Gastrocnemius medialis (tissue), 4 donors: ENCODE results near the gene POMGNT1. TPM values are rescaled to one million over a fixed set of nuclear protein-coding genes. Genes with fewer than 3 reads are reported as not detected.

Experiments used
- ATAC-seq, 2 donors: fragments of 150-250 bp; one replicate each; pipeline ENCODE4 v1.9.1; 2016
- DNase-seq, 2 donors: peaks; one replicate each; pipeline ENCODE4 v3.0.0-alpha.2; 2019
- H3K27ac ChIP-seq, 4 donors: fragments of 200-600 bp; sonication (generic); 1 replicate in 1 of 4; 2 replicates in 3 of 4; pipeline ENCODE4 v1.5.1; 2016 to 2018; ENCODE audit warnings: mild to moderate bottlenecking in 2 of 4, moderate library complexity in 1 of 4
- H3K27me3 ChIP-seq, 3 donors: fragments of 200-600 bp; sonication (generic) in 2 of 3; 1 replicate in 1 of 3; 2 replicates in 2 of 3; pipeline versions ENCODE4 v1.5.1 to v1.6.0; 2016 to 2019; ENCODE audit warnings: mild to moderate bottlenecking in 1 of 3, moderate library complexity in 1 of 3
- H3K36me3 ChIP-seq, 2 donors: fragments of 200-600 bp; sonication (generic) in 1 of 2; one replicate each; pipeline ENCODE4 v1.5.1; 2017 to 2018
- H3K4me1 ChIP-seq, 2 donors: fragments of 200-600 bp; sonication (generic) in 1 of 2; one replicate each; pipeline ENCODE4 v1.5.1; 2016 to 2017; ENCODE audit warnings: mild to moderate bottlenecking in 2 of 2
- H3K4me3 ChIP-seq, 4 donors: fragments of 200-600 bp; sonication (generic) in 3 of 4; 1 replicate in 1 of 4; 2 replicates in 3 of 4; pipeline ENCODE4 v1.5.1; 2016 to 2019; ENCODE audit warnings: mild to moderate bottlenecking in 2 of 4
- H3K9me3 ChIP-seq, 3 donors: fragments of 200-600 bp; sonication (generic) in 2 of 3; 1 replicate in 1 of 3; 2 replicates in 2 of 3; pipeline ENCODE4 v1.5.1; 2016 to 2019
- POLR2A ChIP-seq, 2 donors: fragments of 450-650 bp; IDR thresholded peaks; one replicate each; pipeline ENCODE4 v1.6.1; 2017; ENCODE audit warnings: antibody characterized with exemption in 2 of 2, mild to moderate bottlenecking in 2 of 2, moderate library complexity in 2 of 2
- in situ Hi-C, 4 donors: fragments of 200-750 bp; cut with MboI; loops; one replicate each; pipeline versions ENCODE4 v1.15.0 to v1.8.0; 2017; ENCODE audit warnings: low sequenced_read_pairs in 4 of 4
- intact Hi-C: fragments of 100-400 bp; cut with DNase I; formaldehyde crosslinking; loops from one replicate; pipeline ENCODE4 v1.15.1; 2023; ENCODE audit warnings: low total_unique reads
- total RNA-seq, 4 donors: library from RNA; depleted of rRNA; stranded (reverse); fragments of >200 nt; gene quantifications; one replicate each; pipeline versions ENCODE4 v1.1.0 to v1.2.3, GENCODE V29; 2016
- TF ChIP-seq, protein P1 (sequence below), 5 experiments: fragments of 450-650 bp in 3 of 5; fragments of 200-600 bp in 2 of 5; sonication (generic) in 2 of 5; IDR thresholded peaks in 4 of 5; conservative IDR thresholded peaks in 1 of 5; 1 replicate in 4 of 5; 2 replicates in 1 of 5; pipeline ENCODE4 v1.5.1; 2016 to 2019; ENCODE audit warnings: antibody characterized with exemption in 5 of 5, mild to moderate bottlenecking in 3 of 5, moderate library complexity in 3 of 5

POMGNT1 gene
- total RNA-seq, 4 donors from 2014 or later, result 66.2 to 107 (median 92.2) TPM

- Histone ChIP-seq H3K36me3 (peaks cover 0 to 82% of the 10 kb centered on the region in 2 donors), H3K4me3 (no peak overlapping the region), H3K9me3 (no peaks in the 10 kb centered on the region), H3K4me1 (peaks cover 0 to 12% of the 10 kb centered on the region in 2 donors), H3K27me3 (no peaks in the 10 kb centered on the region), H3K27ac (no peak overlapping the region)
- DNase-seq, result no peak
- in situ Hi-C loops (no loop called here), intact Hi-C loops (no loop called here)
- TF ChIP-seq POLR2A (IDR thresholded peaks at IDR 0.05), result no peak
- TF ChIP-seq, protein P1, sequence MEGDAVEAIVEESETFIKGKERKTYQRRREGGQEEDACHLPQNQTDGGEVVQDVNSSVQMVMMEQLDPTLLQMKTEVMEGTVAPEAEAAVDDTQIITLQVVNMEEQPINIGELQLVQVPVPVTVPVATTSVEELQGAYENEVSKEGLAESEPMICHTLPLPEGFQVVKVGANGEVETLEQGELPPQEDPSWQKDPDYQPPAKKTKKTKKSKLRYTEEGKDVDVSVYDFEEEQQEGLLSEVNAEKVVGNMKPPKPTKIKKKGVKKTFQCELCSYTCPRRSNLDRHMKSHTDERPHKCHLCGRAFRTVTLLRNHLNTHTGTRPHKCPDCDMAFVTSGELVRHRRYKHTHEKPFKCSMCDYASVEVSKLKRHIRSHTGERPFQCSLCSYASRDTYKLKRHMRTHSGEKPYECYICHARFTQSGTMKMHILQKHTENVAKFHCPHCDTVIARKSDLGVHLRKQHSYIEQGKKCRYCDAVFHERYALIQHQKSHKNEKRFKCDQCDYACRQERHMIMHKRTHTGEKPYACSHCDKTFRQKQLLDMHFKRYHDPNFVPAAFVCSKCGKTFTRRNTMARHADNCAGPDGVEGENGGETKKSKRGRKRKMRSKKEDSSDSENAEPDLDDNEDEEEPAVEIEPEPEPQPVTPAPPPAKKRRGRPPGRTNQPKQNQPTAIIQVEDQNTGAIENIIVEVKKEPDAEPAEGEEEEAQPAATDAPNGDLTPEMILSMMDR (IDR thresholded peaks at IDR 0.05 in 4 of 5, conservative IDR thresholded peaks at IDR 0.05 in 1 of 5), result no peak
- no peak for ATAC-seq
Observed at GRCh38 chr1:46191033-46191701, 7.1 kb downstream of the POMGNT1 start.

DNA sequence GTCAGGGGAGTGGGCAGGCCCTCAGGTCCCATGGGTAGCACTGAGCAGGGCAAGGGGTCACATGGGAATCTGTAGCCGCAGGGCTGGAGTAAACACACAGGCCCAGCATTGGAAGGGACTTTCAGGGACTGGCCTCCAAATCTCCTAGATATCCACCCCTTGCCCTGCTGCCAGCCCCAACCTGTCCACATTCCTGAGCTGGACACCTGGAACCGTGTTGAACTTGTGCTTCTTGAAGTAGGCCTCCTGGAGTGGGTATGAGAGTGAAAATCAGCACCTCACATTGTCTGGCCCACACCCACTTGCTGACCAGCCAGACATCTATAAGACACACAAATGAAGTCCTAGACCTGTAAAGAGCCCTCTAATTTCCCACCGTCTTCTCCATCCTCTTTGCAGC is 7.7 kb downstream of the POMGNT1 start:
- peaks cover 0 to 76% of the 10 kb centered on the region in 2 donors for H3K36me3 ChIP-seq
- no peak overlapping the region for H3K4me3 ChIP-seq

GRCh38 chr1:46188295-46189030 is 9.8 kb downstream of the POMGNT1 start:
- in situ Hi-C loops, result no loop called here
- Histone ChIP-seq H3K4me1 (peaks cover 6 to 24% of the 10 kb centered on the region in 2 donors), H3K27ac (peak overlapping the region in 3 of 4 donors; percentile 10 to 55 (median 37)), H3K4me3 (no peak overlapping the region), H3K9me3 (no peaks in the 10 kb centered on the region), H3K27me3 (no peaks in the 10 kb centered on the region), H3K36me3 (peaks cover 0 to 57% of the 10 kb centered on the region in 2 donors)
- ATAC-seq (no peak), DNase-seq (no peak)
- intact Hi-C loops, result loop anchor here (10.0 kb wide), 2 partner anchors 304 to 434 kb away; partner anchors contain the start of gene IPP
- no peak for TF ChIP-seq POLR2A (IDR thresholded peaks at IDR 0.05)
- TF ChIP-seq, protein P1 (IDR thresholded peaks at IDR 0.05 in 4 of 5, conservative IDR thresholded peaks at IDR 0.05 in 1 of 5), result no peak

More for the DNA sequence above, 7.7 kb downstream of the POMGNT1 start:
- Histone ChIP-seq H3K27ac (no peak overlapping the region), H3K9me3 (no peaks in the 10 kb centered on the region), H3K4me1 (peaks cover 0 to 14% of the 10 kb centered on the region in 2 donors), H3K27me3 (no peaks in the 10 kb centered on the region)
- ATAC-seq, result no peak
- intact Hi-C loops, result no loop called here
- no peak for DNase-seq
- no peak for TF ChIP-seq POLR2A (IDR thresholded peaks at IDR 0.05)
- TF ChIP-seq, protein P1 (IDR thresholded peaks at IDR 0.05 in 4 of 5, conservative IDR thresholded peaks at IDR 0.05 in 1 of 5), result no peak
- in situ Hi-C loops, result no loop called here

GRCh38 chr1:46187106-46187869 is 10.9 kb downstream of the POMGNT1 start:
- intact Hi-C loops (loop anchor here (10.0 kb wide), 2 partner anchors 302 to 432 kb away; partner anchors contain the start of gene IPP), in situ Hi-C loops (no loop called here)
- peaks cover 16 to 36% of the 10 kb centered on the region in 2 donors for H3K4me1 ChIP-seq
- no peaks in the 10 kb centered on the region for H3K9me3 ChIP-seq
- no peak for ATAC-seq
- DNase-seq, result no peak
- H3K27ac ChIP-seq, result peak overlapping the region; percentile 34 to 65 (median 50)
- no peaks in the 10 kb centered on the region for H3K27me3 ChIP-seq
- H3K36me3 ChIP-seq, result peaks cover 0 to 45% of the 10 kb centered on the region in 2 donors
- TF ChIP-seq, protein P1 (IDR thresholded peaks at IDR 0.05 in 4 of 5, conservative IDR thresholded peaks at IDR 0.05 in 1 of 5), result no peak
- TF ChIP-seq POLR2A (IDR thresholded peaks at IDR 0.05), result no peak
- H3K4me3 ChIP-seq, result no peak overlapping the region
